MM.1S (cell line): ENCODE measurements around the gene DSE.

ENCODE experiments used
- DNase-seq: peaks from one replicate; pipeline ENCODE4 v3.0.0-alpha.2; 2015
- H2AFZ ChIP-seq: fragments of 300-600 bp; sonication (generic); 2 replicates; pipeline ENCODE4 v1.6.0; 2016; ENCODE audit warnings: antibody characterized with exemption, low read length
- H3F3A ChIP-seq: fragments of 300-600 bp; sonication (generic); 2 replicates; pipeline ENCODE4 v1.6.1; 2016; ENCODE audit warnings: mild to moderate bottlenecking, antibody characterized with exemption, low read length, moderate library complexity, mixed read lengths; ENCODE audit not compliant: insufficient read depth
- H3K27ac ChIP-seq: fragments of 300-600 bp; sonication (generic); 2 replicates; pipeline ENCODE4 v1.5.1; 2016; ENCODE audit warnings: mild to moderate bottlenecking, low read length
- H3K27me3 ChIP-seq: fragments of 300-600 bp; sonication (generic); replicated peaks from 2 replicates; pipeline ENCODE4 v1.6.0; 2016; ENCODE audit warnings: low read length; ENCODE audit not compliant: insufficient read depth
- H3K36me3 ChIP-seq: fragments of 300-600 bp; sonication (generic); replicated peaks from 2 replicates; pipeline ENCODE4 v1.6.1; 2016; ENCODE audit warnings: mild to moderate bottlenecking, low read length, mixed read lengths; ENCODE audit not compliant: insufficient read depth
- H3K4me1 ChIP-seq: fragments of 300-600 bp; sonication (generic); 2 replicates; pipeline ENCODE4 v1.6.1; 2016; ENCODE audit warnings: low read length, mixed read lengths
- H3K4me2 ChIP-seq: fragments of 300-600 bp; sonication (generic); 2 replicates; pipeline ENCODE4 v1.6.0; 2016; ENCODE audit warnings: low read depth, low read length
- H3K4me3 ChIP-seq: fragments of 300-600 bp; sonication (generic); 2 replicates; pipeline ENCODE4 v1.5.1; 2016; ENCODE audit warnings: low read length, mixed read lengths
- H3K79me2 ChIP-seq: fragments of 300-600 bp; sonication (generic); 2 replicates; pipeline ENCODE4 v1.6.1; 2016; ENCODE audit warnings: mixed run types, low read length, mixed read lengths
- H3K9ac ChIP-seq: fragments of 300-600 bp; sonication (generic); 2 replicates; pipeline ENCODE4 v1.6.1; 2016; ENCODE audit warnings: low read length, mixed read lengths
- H3K9me2 ChIP-seq: fragments of 300-600 bp; sonication (generic); replicated peaks from 2 replicates; pipeline ENCODE4 v1.6.1; 2016; ENCODE audit warnings: mild to moderate bottlenecking, low read length, mixed read lengths; ENCODE audit not compliant: insufficient read depth
- H3K9me3 ChIP-seq: fragments of 300-600 bp; sonication (generic); replicated peaks from 2 replicates; pipeline ENCODE4 v1.6.1; 2016; ENCODE audit warnings: mild to moderate bottlenecking, low read length, mixed read lengths; ENCODE audit not compliant: insufficient read depth
- H4K20me1 ChIP-seq: fragments of 300-600 bp; sonication (generic); 2 replicates; pipeline ENCODE4 v1.6.1; 2016; ENCODE audit warnings: mild to moderate bottlenecking, low read length, moderate library complexity, mixed read lengths; ENCODE audit not compliant: insufficient read depth
- EZH2 ChIP-seq: fragments of 300-600 bp; sonication (generic); optimal IDR thresholded peaks from 2 replicates; pipeline ENCODE3; 2017; ENCODE audit warnings: low read depth, mild to moderate bottlenecking, antibody characterized with exemption, low read length, mixed read lengths
- EZH2phosphoT487 ChIP-seq: fragments of 300-600 bp; sonication (generic); IDR thresholded peaks from 2 replicates; pipeline ENCODE4 v1.6.1; 2018; ENCODE audit warnings: antibody characterized with exemption, low read length
- TF ChIP-seq, protein P1 (sequence below): fragments of 300-600 bp; sonication (generic); IDR thresholded peaks from 2 replicates; pipeline ENCODE4 v1.5.1; 2016; ENCODE audit warnings: antibody characterized with exemption, low read length, mixed read lengths

DSE gene

GRCh38 chr6:116452531-116452930 is 81.8 kb downstream of the DSE start:
- Histone ChIP-seq H3F3A (peaks cover 4% of the 10 kb centered on the region; the same call in 1 of the 2 replicates), H3K27me3 (no peaks in the 10 kb centered on the region), H3K27ac (no peak overlapping the region), H3K4me3 (no peak overlapping the region), H3K9me2 (no peaks in the 10 kb centered on the region), H3K9ac (no peak overlapping the region), H3K9me3 (no peaks in the 10 kb centered on the region), H3K4me2 (no peak overlapping the region), H4K20me1 (no peaks in the 10 kb centered on the region), H3K36me3 (no peaks in the 10 kb centered on the region), H2AFZ (no peak overlapping the region), H3K4me1 (peaks cover 19% of the 10 kb centered on the region), H3K79me2 (no peaks in the 10 kb centered on the region)
- no peak for DNase-seq
- no peak for TF ChIP-seq EZH2phosphoT487
- TF ChIP-seq, protein P1, sequence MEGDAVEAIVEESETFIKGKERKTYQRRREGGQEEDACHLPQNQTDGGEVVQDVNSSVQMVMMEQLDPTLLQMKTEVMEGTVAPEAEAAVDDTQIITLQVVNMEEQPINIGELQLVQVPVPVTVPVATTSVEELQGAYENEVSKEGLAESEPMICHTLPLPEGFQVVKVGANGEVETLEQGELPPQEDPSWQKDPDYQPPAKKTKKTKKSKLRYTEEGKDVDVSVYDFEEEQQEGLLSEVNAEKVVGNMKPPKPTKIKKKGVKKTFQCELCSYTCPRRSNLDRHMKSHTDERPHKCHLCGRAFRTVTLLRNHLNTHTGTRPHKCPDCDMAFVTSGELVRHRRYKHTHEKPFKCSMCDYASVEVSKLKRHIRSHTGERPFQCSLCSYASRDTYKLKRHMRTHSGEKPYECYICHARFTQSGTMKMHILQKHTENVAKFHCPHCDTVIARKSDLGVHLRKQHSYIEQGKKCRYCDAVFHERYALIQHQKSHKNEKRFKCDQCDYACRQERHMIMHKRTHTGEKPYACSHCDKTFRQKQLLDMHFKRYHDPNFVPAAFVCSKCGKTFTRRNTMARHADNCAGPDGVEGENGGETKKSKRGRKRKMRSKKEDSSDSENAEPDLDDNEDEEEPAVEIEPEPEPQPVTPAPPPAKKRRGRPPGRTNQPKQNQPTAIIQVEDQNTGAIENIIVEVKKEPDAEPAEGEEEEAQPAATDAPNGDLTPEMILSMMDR = no peak
- no peak for TF ChIP-seq EZH2

- H3K27ac ChIP-seq = no peak overlapping the region
- no peak overlapping the region for H2AFZ ChIP-seq
- H3K36me3 ChIP-seq = no peaks in the 10 kb centered on the region
- peaks cover 6% of the 10 kb centered on the region for H3K4me1 ChIP-seq
- H3K4me3 ChIP-seq = no peak overlapping the region
- TF ChIP-seq, protein P1 = no peak
- TF ChIP-seq EZH2 = no peak
- TF ChIP-seq EZH2phosphoT487 = no peak
- H3K27me3 ChIP-seq = no peaks in the 10 kb centered on the region
- H3F3A ChIP-seq = no peaks in the 10 kb centered on the region
- no peaks in the 10 kb centered on the region for H3K9me2 ChIP-seq
- no peaks in the 10 kb centered on the region for H3K79me2 ChIP-seq
- H3K9ac ChIP-seq = no peak overlapping the region
- H4K20me1 ChIP-seq = no peaks in the 10 kb centered on the region
- H3K9me3 ChIP-seq = no peaks in the 10 kb centered on the region
- H3K4me2 ChIP-seq = no peak overlapping the region
- no peak for DNase-seq
These were observed 85.4 kb downstream of the DSE start for GRCh38 chr6:116456106-116456505.

DNA sequence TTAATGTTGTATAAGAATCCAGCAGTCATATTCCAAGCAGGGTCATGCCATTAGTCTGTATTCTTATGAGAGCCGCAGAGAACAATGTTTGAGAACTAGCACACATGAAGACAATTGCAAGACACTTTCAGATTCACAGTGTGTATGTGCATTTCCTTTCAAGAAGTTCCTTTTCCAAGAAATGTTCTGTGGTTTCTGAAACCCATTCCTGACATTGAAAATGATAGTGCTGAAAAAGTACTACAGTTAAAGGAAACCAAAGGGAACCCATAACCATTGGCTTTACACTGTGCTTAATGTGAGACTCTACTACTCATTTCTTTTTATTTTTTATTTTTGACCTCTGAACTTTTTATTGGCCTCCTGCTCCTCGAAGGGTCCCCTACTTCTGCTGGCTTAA is 86.2 kb downstream of the DSE start:
- TF ChIP-seq, protein P1 = no peak
- TF ChIP-seq EZH2phosphoT487 = no peak
- TF ChIP-seq EZH2 = no peak
- Histone ChIP-seq H3K27ac (no peak overlapping the region), H4K20me1 (no peaks in the 10 kb centered on the region)

More for the DNA sequence above, 86.2 kb downstream of the DSE start:
- Histone ChIP-seq H3K4me3 (no peak overlapping the region), H3K9me3 (no peaks in the 10 kb centered on the region), H3K79me2 (no peaks in the 10 kb centered on the region), H3F3A (no peaks in the 10 kb centered on the region), H3K9ac (no peak overlapping the region), H3K27me3 (no peaks in the 10 kb centered on the region), H3K4me1 (no peaks in the 10 kb centered on the region), H3K9me2 (no peaks in the 10 kb centered on the region), H3K4me2 (no peak overlapping the region), H3K36me3 (no peaks in the 10 kb centered on the region), H2AFZ (no peak overlapping the region)
- no peak for DNase-seq
